Glutamatergic neuron (in vitro differentiated cells): ENCODE data around the gene EHMT2. TPM values are rescaled to one million over a fixed set of nuclear protein-coding genes. Genes with fewer than 3 reads are reported as not detected.

Experiments used
- DNase-seq: peaks from one replicate; pipeline ENCODE4 v3.0.0; 2022
- H3K27ac Mint-ChIP-seq: one replicate; pipeline ENCODE4 v1.8.0; 2020; ENCODE audit warnings: mild to moderate bottlenecking, mixed read lengths, inconsistent platforms; ENCODE audit not compliant: unreplicated experiment
- H3K27me3 Mint-ChIP-seq: one replicate; pipeline ENCODE4 v1.8.0; 2020; ENCODE audit warnings: mild to moderate bottlenecking, moderate library complexity, mixed read lengths, inconsistent platforms; ENCODE audit not compliant: unreplicated experiment
- H3K36me3 Mint-ChIP-seq: one replicate; pipeline ENCODE4 v1.8.0; 2020; ENCODE audit warnings: mild to moderate bottlenecking, mixed read lengths, inconsistent platforms; ENCODE audit not compliant: unreplicated experiment
- H3K4me1 Mint-ChIP-seq: one replicate; pipeline ENCODE4 v1.8.0; 2020; ENCODE audit warnings: mild to moderate bottlenecking, low read depth, mixed read lengths, inconsistent platforms; ENCODE audit not compliant: unreplicated experiment
- H3K4me3 Mint-ChIP-seq: one replicate; pipeline ENCODE4 v1.8.0; 2020; ENCODE audit warnings: mild to moderate bottlenecking, mixed read lengths, inconsistent platforms; ENCODE audit not compliant: unreplicated experiment
- H3K9me3 Mint-ChIP-seq: one replicate; pipeline ENCODE4 v1.8.0; 2020; ENCODE audit warnings: mild to moderate bottlenecking, moderate library complexity, mixed read lengths, inconsistent platforms; ENCODE audit not compliant: unreplicated experiment
- total RNA-seq: library from RNA; stranded (reverse); fragmentation: NEBNext Ultra II Directional; extraction: Animal tissue kit (Norgen Biotek cat#: 25700); gene quantifications from one replicate; pipeline ENCODE4 v1.2.1, GENCODE V29; 2021; ENCODE audit not compliant: unreplicated experiment
- TF ChIP-seq, protein P1 (sequence below): fragments of 200-600 bp; sonication (generic); IDR thresholded peaks from one replicate; pipeline ENCODE4 v1.5.0; 2021; ENCODE audit not compliant: partially characterized antibody, unreplicated experiment

The EHMT2 gene
- total RNA-seq, 1 donor from 2014 or later, result 113 TPM

DNA sequence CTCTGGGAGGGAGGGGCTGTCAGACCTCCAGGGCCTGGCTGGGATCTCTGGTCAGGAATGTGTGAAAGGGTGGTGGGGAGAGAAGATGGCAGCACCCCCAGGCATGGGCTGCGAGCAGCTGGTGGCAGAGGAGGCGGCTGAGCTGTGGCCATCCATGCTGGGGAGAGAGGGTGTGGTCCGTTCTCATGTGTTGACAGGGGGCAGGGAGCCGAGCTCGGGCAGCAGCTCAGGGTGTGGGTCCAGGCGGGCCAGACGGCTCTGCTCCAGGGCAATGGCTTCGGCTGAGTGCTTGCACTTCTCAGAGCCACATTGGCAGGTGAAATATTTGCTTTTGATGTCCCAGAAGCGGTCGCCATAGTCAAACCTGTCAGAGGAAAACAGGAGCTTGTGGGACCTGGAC lies 17.6 kb downstream of the EHMT2 start:
- Mint-ChIP-seq H3K36me3 (peaks cover 5% of the 10 kb centered on the region), H3K27me3 (peaks cover 12% of the 10 kb centered on the region), H3K4me3 (no peak overlapping the region), H3K4me1 (peaks cover 12% of the 10 kb centered on the region), H3K27ac (no peak overlapping the region), H3K9me3 (peaks cover 9% of the 10 kb centered on the region)
- TF ChIP-seq, protein P1, sequence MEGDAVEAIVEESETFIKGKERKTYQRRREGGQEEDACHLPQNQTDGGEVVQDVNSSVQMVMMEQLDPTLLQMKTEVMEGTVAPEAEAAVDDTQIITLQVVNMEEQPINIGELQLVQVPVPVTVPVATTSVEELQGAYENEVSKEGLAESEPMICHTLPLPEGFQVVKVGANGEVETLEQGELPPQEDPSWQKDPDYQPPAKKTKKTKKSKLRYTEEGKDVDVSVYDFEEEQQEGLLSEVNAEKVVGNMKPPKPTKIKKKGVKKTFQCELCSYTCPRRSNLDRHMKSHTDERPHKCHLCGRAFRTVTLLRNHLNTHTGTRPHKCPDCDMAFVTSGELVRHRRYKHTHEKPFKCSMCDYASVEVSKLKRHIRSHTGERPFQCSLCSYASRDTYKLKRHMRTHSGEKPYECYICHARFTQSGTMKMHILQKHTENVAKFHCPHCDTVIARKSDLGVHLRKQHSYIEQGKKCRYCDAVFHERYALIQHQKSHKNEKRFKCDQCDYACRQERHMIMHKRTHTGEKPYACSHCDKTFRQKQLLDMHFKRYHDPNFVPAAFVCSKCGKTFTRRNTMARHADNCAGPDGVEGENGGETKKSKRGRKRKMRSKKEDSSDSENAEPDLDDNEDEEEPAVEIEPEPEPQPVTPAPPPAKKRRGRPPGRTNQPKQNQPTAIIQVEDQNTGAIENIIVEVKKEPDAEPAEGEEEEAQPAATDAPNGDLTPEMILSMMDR, result no peak
- no peak for DNase-seq

DNA sequence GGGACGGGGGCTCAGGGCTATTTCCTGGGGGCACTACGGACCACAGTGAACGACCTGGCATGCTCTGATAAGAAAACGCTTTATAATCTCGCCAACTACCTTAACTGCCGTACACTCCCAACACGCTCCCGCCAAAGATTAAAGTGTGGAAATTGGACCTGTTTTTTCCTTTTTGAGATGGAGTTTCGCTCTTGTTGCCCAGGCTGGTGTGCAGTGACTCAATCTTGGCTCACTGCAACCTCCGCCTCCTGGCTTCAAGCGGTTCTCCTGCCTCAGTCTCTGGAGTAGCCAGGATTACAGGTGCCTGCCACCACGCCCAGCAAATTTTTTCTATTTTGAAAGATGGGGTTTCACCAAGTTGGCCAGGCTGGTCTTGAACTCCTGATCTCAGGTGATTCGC lies 18.4 kb downstream of the EHMT2 start:
- Mint-ChIP-seq H3K4me1 (peaks cover 12% of the 10 kb centered on the region), H3K36me3 (peaks cover 5% of the 10 kb centered on the region), H3K4me3 (no peak overlapping the region), H3K27me3 (peaks cover 12% of the 10 kb centered on the region), H3K9me3 (peaks cover 9% of the 10 kb centered on the region), H3K27ac (no peak overlapping the region)
- TF ChIP-seq, protein P1, result no peak
- DNase-seq, result no peak

DNA sequence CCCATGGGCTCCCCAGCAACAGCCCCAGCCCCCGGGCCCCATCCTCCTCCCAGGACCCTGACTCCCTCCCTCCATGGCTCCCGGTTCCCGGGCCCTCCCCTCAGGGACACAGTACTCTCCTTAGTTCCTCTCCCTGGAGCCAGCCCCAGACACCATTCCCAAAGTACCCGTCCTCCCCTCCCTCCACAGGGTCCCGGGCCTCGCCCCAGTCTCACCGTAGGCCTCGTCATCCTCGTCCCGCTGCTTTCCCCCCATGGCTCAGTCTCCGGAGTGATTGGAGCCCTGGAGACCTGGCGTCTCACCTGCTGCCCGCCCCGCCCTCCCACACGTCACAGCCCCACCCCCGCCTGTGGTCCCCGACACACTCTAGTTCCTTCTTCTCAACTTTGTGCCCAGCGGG lies 18.8 kb downstream of the EHMT2 start, which contains the start of gene SLC44A4:
Gene SLC44A4 (minus strand): TSS at position 272 of the 400 bp plus-strand sequence. CDS start 17 bp downstream, at position 255.
- DNase-seq, result no peak
- no peak within 1 kb of the TSS for H3K27ac Mint-ChIP-seq

DNA sequence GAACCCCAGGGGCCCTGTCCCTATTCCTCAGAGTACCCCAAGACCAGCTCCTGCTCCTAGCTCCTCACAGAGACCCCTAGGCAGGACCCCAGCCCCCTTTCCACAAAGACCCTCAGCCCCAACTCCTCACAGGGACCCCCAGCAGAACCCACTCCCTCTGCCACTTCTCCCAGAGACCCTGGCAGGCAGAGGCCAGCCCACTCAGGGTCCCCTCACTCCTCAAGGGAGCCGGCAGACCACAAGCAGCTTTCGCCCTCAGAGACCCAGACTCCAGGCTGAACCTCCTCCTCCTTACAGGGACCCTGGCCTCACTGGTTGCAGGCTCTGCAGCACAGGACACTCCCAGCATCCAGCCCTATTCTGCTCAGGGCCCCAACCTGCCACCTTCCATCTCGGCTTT lies 19.3 kb downstream of the EHMT2 start:
- Mint-ChIP-seq H3K4me3 (no peak overlapping the region), H3K36me3 (peaks cover 5% of the 10 kb centered on the region), H3K27me3 (peaks cover 12% of the 10 kb centered on the region), H3K9me3 (peaks cover 9% of the 10 kb centered on the region), H3K4me1 (peaks cover 12% of the 10 kb centered on the region), H3K27ac (no peak overlapping the region)
- TF ChIP-seq, protein P1, result no peak
- DNase-seq, result no peak

More for the DNA sequence above, 18.8 kb downstream of the EHMT2 start, which contains the start of gene SLC44A4:
- Mint-ChIP-seq H3K27me3 (peaks cover 12% of the 10 kb centered on the region), H3K4me3 (no peak within 1 kb of the TSS), H3K36me3 (peaks cover 5% of the 10 kb centered on the region), H3K4me1 (peaks cover 12% of the 10 kb centered on the region), H3K9me3 (peaks cover 9% of the 10 kb centered on the region)
- TF ChIP-seq, protein P1, result no peak

DNA sequence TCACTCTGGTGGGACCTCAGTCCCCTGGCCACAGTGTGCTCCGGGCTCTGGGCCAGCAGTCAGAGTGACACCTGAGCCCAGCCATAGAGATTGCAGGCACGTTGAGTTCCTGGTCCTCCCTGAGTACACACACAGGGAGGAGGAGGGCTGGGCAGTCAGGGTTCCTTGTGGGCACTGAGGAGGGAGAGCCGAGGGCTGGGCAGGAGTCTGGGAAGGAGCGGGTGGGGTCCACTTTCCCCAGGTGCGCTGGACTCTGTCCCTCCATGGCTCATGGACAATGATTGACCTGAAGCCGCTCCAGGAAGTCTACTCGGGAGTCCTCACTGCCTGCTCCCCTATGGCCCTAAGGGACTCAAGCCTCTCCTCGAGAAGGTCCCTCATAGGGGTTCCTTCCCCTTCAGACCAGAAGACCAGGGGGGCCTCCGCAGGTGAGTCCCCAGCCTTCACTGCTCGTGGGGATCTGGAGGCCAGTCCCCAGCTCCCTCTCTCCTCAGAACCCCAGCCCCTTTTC lies 19.8 kb downstream of the EHMT2 start:
- Mint-ChIP-seq H3K36me3 (peaks cover 5% of the 10 kb centered on the region), H3K4me1 (peaks cover 12% of the 10 kb centered on the region), H3K9me3 (peaks cover 9% of the 10 kb centered on the region), H3K27me3 (peaks cover 9% of the 10 kb centered on the region), H3K4me3 (no peak overlapping the region), H3K27ac (no peak overlapping the region)
- DNase-seq, result no peak
- TF ChIP-seq, protein P1, result no peak
